ENCODE measurements around the gene KRTAP10-10.

DNA sequence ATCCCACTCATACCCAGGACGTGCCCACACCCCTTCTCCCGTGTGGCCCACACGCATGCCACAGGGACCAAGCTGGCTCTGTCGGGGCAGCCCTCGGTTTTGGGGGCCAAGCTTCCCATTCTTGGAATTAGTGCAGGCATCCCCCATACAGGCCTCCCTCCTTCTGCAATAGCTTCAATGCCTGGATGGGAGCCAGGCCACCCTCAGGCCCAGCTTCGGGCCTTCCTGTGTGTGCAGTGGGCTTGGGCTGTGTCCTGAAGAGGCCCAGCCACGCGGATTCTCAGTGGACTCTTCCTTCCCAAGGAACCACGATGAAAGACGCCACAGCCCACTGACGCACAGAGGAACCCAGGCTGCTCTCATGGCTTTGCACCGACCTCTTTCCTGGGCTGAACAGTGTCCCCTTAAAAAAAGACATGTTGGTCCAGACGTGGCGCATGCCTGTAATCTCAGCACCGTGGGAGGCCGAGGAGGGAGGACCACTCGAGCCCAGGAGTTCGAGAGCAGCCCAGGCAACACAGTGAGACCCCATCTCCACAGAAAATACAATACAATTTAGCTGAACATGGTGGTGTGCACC is 12.5 kb downstream of the KRTAP10-10 start:
- TF ChIP-seq, protein P1, sequence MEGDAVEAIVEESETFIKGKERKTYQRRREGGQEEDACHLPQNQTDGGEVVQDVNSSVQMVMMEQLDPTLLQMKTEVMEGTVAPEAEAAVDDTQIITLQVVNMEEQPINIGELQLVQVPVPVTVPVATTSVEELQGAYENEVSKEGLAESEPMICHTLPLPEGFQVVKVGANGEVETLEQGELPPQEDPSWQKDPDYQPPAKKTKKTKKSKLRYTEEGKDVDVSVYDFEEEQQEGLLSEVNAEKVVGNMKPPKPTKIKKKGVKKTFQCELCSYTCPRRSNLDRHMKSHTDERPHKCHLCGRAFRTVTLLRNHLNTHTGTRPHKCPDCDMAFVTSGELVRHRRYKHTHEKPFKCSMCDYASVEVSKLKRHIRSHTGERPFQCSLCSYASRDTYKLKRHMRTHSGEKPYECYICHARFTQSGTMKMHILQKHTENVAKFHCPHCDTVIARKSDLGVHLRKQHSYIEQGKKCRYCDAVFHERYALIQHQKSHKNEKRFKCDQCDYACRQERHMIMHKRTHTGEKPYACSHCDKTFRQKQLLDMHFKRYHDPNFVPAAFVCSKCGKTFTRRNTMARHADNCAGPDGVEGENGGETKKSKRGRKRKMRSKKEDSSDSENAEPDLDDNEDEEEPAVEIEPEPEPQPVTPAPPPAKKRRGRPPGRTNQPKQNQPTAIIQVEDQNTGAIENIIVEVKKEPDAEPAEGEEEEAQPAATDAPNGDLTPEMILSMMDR (IDR thresholded peaks at IDR 0.05; ENCODE audit: low read length): no peak
- TF ChIP-seq EZH2 (optimal IDR thresholded peaks at IDR 0.05; ENCODE audit: low read depth, low read length) (no peak), EZH2phosphoT487 (IDR thresholded peaks at IDR 0.05; ENCODE audit: low read length) (no peak)
